NCI-H82 treated with DMSO at 0.1 percent for 48 hours (cell line): Measurements from ENCODE around the gene UBA6.

Experiments
- DNase-seq: peaks from one replicate; lab custom pipeline; 2025; ENCODE audit not compliant: unreplicated experiment; lab: John Stamatoyannopoulos, UW

Gene UBA6

GRCh38 chr4:67581208-67581857 is 119.6 kb downstream of the UBA6 start:
- no peak for DNase-seq

GRCh38 chr4:67580577-67580976 is 120.4 kb downstream of the UBA6 start:
- DNase-seq = no peak

- no peak for DNase-seq
Observed at GRCh38 chr4:67576538-67576937, 124.4 kb downstream of the UBA6 start.

- no peak for DNase-seq
Observed at GRCh38 chr4:67576059-67576466, 124.9 kb downstream of the UBA6 start.

GRCh38 chr4:67575232-67576058 is 125.5 kb downstream of the UBA6 start:
- no peak for DNase-seq

- no peak for DNase-seq
Observed at GRCh38 chr4:67573193-67573592, 127.8 kb downstream of the UBA6 start.

GRCh38 chr4:67571975-67572374 is 129.0 kb downstream of the UBA6 start:
- no peak for DNase-seq

GRCh38 chr4:67570537-67570936 is 130.4 kb downstream of the UBA6 start:
- no peak for DNase-seq

GRCh38 chr4:67568820-67569219 is 132.1 kb downstream of the UBA6 start:
- DNase-seq = no peak

GRCh38 chr4:67566335-67566734 is 134.6 kb downstream of the UBA6 start:
- no peak for DNase-seq

GRCh38 chr4:67565284-67565683 is 135.7 kb downstream of the UBA6 start:
- DNase-seq = no peak
